GM18951 (cell line): ENCODE data around the gene OR13H1.
"Not testable (repeated sequence)": the region's sequence is repeated elsewhere in the genome, so short reads cannot be mapped to it uniquely, and the experiment has no call there.

Source experiments
- POLR2A ChIP-seq: IDR thresholded peaks from 4 replicates; pipeline ENCODE4 v1.6.1; 2011; ENCODE audit warnings: mild to moderate bottlenecking; ENCODE audit not compliant: insufficient read length, insufficient read depth; ENCODE audit errors: extremely low read depth
- in situ Hi-C: fragments of 300-500 bp; cut with MboI; formaldehyde crosslinking; loops from one replicate; pipeline ENCODE4 v1.12.0; 2022; ENCODE audit warnings: low sequenced_read_pairs, mixed read lengths, inconsistent platforms; ENCODE audit not compliant: unreplicated experiment

Gene OR13H1

GRCh38 chrX:131577999-131578734, 34.3 kb downstream of the OR13H1 start:
- no peak for TF ChIP-seq POLR2A
- in situ Hi-C loops: no loop called here

- in situ Hi-C loops: not testable (repeated sequence)
These were observed 35.0 kb downstream of the OR13H1 start for GRCh38 chrX:131578735-131579367.

GRCh38 chrX:131588995-131589394, 45.1 kb downstream of the OR13H1 start:
- in situ Hi-C loops: no loop called here
- TF ChIP-seq POLR2A: no peak
